ENCODE measurements around the gene LEF1. TPM values are rescaled to one million over a fixed set of nuclear protein-coding genes. Genes with fewer than 3 reads are reported as not detected.
A peak's percentile ranks its signal among the peaks of the same experiment; 100 is the strongest.

The LEF1 gene
- total RNA-seq, 1 donor from 2014 or later, result 19.4 TPM

GRCh38 chr4:108144451-108144850 is 24.3 kb downstream of the LEF1 start:
- Histone ChIP-seq H4K20me1 (ENCODE audit: low read depth) (peaks cover 5% of the 10 kb centered on the region), H3K9ac (no peak overlapping the region), H2AFZ (replicated peaks) (no peak overlapping the region), H3K79me2 (ENCODE audit: low read depth) (no peaks in the 10 kb centered on the region), H3K9me3 (ENCODE audit: low read depth) (no peaks in the 10 kb centered on the region), H3K27ac (no peak overlapping the region), H3K4me3 (no peak overlapping the region), H3K27me3 (no peaks in the 10 kb centered on the region), H3K4me1 (peaks cover 35% of the 10 kb centered on the region), H3K36me3 (no peaks in the 10 kb centered on the region), H3F3A (ENCODE audit: low read depth) (no peaks in the 10 kb centered on the region), H3K4me2 (no peak overlapping the region)
- Mint-ChIP-seq H3K36me3 (peaks cover 21% of the 10 kb centered on the region), H3K4me1 (peaks cover 72% of the 10 kb centered on the region), H3K27ac (no peak overlapping the region), H3K9me3 (no peaks in the 10 kb centered on the region), H3K4me3 (no peak overlapping the region), H3K27me3 (ENCODE audit: insufficient read depth, low read depth) (peaks cover 5% of the 10 kb centered on the region)
- no peak for DNase-seq (ENCODE audit: low spot score)
- TF ChIP-seq EZH2phosphoT487 (IDR thresholded peaks at IDR 0.05) (no peak), CTCF (IDR thresholded peaks at IDR 0.05) (no peak), EZH2 (IDR thresholded peaks at IDR 0.05) (no peak)

GRCh38 chr4:108143515-108143914 is 25.2 kb downstream of the LEF1 start:
- H3K36me3 ChIP-seq, result no peaks in the 10 kb centered on the region
- no peak overlapping the region for H3K4me3 ChIP-seq
- no peaks in the 10 kb centered on the region for H3F3A ChIP-seq (ENCODE audit: low read depth)
- H3K27ac ChIP-seq, result no peak overlapping the region
- H3K4me1 Mint-ChIP-seq, result peaks cover 82% of the 10 kb centered on the region
- H3K4me2 ChIP-seq, result no peak overlapping the region
- H3K27me3 ChIP-seq, result no peaks in the 10 kb centered on the region
- peaks cover 20% of the 10 kb centered on the region for H3K36me3 Mint-ChIP-seq
- TF ChIP-seq EZH2phosphoT487 (IDR thresholded peaks at IDR 0.05), result no peak
- no peak for TF ChIP-seq CTCF (IDR thresholded peaks at IDR 0.05)
- no peak for TF ChIP-seq EZH2 (IDR thresholded peaks at IDR 0.05)
- H3K4me1 ChIP-seq, result peaks cover 35% of the 10 kb centered on the region
- no peaks in the 10 kb centered on the region for H3K79me2 ChIP-seq (ENCODE audit: low read depth)
- no peak for DNase-seq (ENCODE audit: low spot score)
- no peaks in the 10 kb centered on the region for H3K9me3 Mint-ChIP-seq
- H3K9ac ChIP-seq, result no peak overlapping the region
- H3K27me3 Mint-ChIP-seq (ENCODE audit: insufficient read depth, low read depth), result peaks cover 2% of the 10 kb centered on the region
- H3K4me3 Mint-ChIP-seq, result no peak overlapping the region
- H4K20me1 ChIP-seq (ENCODE audit: low read depth), result peaks cover 5% of the 10 kb centered on the region
- H3K27ac Mint-ChIP-seq, result peak overlapping the region; percentile 58
- H2AFZ ChIP-seq (replicated peaks), result no peak overlapping the region
- no peaks in the 10 kb centered on the region for H3K9me3 ChIP-seq (ENCODE audit: low read depth)

GRCh38 chr4:108142870-108143269 is 25.9 kb downstream of the LEF1 start:
- no peak for DNase-seq (ENCODE audit: low spot score)
- no peaks in the 10 kb centered on the region for H3K27me3 ChIP-seq
- H3K36me3 Mint-ChIP-seq, result peaks cover 19% of the 10 kb centered on the region
- H3K27ac Mint-ChIP-seq, result no peak overlapping the region
- no peak overlapping the region for H3K27ac ChIP-seq
- H3K27me3 Mint-ChIP-seq (ENCODE audit: insufficient read depth, low read depth), result peaks cover 2% of the 10 kb centered on the region
- H3K9me3 ChIP-seq (ENCODE audit: low read depth), result no peaks in the 10 kb centered on the region
- no peak overlapping the region for H3K4me3 Mint-ChIP-seq
- no peaks in the 10 kb centered on the region for H3K36me3 ChIP-seq
- H4K20me1 ChIP-seq (ENCODE audit: low read depth), result peaks cover 5% of the 10 kb centered on the region
- peaks cover 35% of the 10 kb centered on the region for H3K4me1 ChIP-seq
- no peaks in the 10 kb centered on the region for H3K9me3 Mint-ChIP-seq
- no peak overlapping the region for H3K4me2 ChIP-seq
- TF ChIP-seq EZH2phosphoT487 (IDR thresholded peaks at IDR 0.05), result no peak
- TF ChIP-seq CTCF (IDR thresholded peaks at IDR 0.05), result no peak
- no peak for TF ChIP-seq EZH2 (IDR thresholded peaks at IDR 0.05)
- no peaks in the 10 kb centered on the region for H3K79me2 ChIP-seq (ENCODE audit: low read depth)
- H2AFZ ChIP-seq (replicated peaks), result no peak overlapping the region
- peaks cover 83% of the 10 kb centered on the region for H3K4me1 Mint-ChIP-seq
- H3K9ac ChIP-seq, result no peak overlapping the region
- H3K4me3 ChIP-seq, result no peak overlapping the region
- no peaks in the 10 kb centered on the region for H3F3A ChIP-seq (ENCODE audit: low read depth)

Measured in neural progenitor cell (in vitro differentiated cells).